ENCODE results near the gene MED17.

DNA sequence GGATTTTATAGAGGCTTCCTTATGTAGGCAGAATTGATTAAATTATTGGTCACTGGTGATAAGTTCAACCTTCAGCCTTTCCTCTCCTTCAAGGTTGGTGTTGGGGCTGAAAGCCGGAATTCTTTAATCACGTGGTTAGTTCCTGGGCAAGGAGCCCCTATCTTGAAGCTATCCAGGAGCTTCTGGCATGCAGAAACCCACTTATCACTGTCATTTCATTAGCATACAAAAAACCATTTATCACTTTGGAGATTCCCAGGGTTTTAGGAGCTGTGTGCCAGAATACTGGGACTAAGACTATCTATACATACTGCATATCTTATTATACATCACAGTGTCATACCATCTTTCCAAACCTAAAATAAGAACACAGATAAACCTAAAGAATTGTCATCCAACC, 18.5 kb upstream of the MED17 start:
- TF ChIP-seq, protein P1, sequence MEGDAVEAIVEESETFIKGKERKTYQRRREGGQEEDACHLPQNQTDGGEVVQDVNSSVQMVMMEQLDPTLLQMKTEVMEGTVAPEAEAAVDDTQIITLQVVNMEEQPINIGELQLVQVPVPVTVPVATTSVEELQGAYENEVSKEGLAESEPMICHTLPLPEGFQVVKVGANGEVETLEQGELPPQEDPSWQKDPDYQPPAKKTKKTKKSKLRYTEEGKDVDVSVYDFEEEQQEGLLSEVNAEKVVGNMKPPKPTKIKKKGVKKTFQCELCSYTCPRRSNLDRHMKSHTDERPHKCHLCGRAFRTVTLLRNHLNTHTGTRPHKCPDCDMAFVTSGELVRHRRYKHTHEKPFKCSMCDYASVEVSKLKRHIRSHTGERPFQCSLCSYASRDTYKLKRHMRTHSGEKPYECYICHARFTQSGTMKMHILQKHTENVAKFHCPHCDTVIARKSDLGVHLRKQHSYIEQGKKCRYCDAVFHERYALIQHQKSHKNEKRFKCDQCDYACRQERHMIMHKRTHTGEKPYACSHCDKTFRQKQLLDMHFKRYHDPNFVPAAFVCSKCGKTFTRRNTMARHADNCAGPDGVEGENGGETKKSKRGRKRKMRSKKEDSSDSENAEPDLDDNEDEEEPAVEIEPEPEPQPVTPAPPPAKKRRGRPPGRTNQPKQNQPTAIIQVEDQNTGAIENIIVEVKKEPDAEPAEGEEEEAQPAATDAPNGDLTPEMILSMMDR (IDR thresholded peaks at IDR 0.05), result no peak
- TF ChIP-seq POLR2AphosphoS5 (IDR thresholded peaks at IDR 0.05) (no peak), EP300 (IDR thresholded peaks at IDR 0.05) (no peak), POLR2A (IDR thresholded peaks at IDR 0.05; ENCODE audit: low read depth) (no peak)
